ENCODE results near the gene HPRT1.

Gene HPRT1

GRCh38 chrX:134544135-134544512, 84.2 kb downstream of the HPRT1 start:
- Histone ChIP-seq H3K27me3 (ENCODE audit: insufficient read depth, low read length, poor library complexity, severe bottlenecking) (no peaks in the 10 kb centered on the region), H3K4me2 (ENCODE audit: low read depth, low read length, poor library complexity, severe bottlenecking) (no peak overlapping the region), H3K9me3 (ENCODE audit: insufficient read depth, low read depth, low read length) (no peaks in the 10 kb centered on the region), H3K4me3 (ENCODE audit: low read length, poor library complexity, severe bottlenecking) (no peak overlapping the region), H3K4me1 (ENCODE audit: insufficient read depth, low read length, poor library complexity, severe bottlenecking) (peaks cover 28% of the 10 kb centered on the region), H2AFZ (ENCODE audit: low read length) (no peak overlapping the region), H3K79me2 (ENCODE audit: insufficient read depth, low read length) (peaks cover 25% of the 10 kb centered on the region), H3F3A (ENCODE audit: low read depth) (no peaks in the 10 kb centered on the region), H3K9me2 (replicated peaks; ENCODE audit: low read depth, low read length) (no peaks in the 10 kb centered on the region), H3K36me3 (ENCODE audit: insufficient read depth, low read length) (no peaks in the 10 kb centered on the region), H3K9ac (ENCODE audit: low read depth, low read length, poor library complexity, severe bottlenecking) (no peak overlapping the region), H4K20me1 (ENCODE audit: insufficient read depth, low read length, poor library complexity, severe bottlenecking) (no peaks in the 10 kb centered on the region)
- TF ChIP-seq, protein P1, sequence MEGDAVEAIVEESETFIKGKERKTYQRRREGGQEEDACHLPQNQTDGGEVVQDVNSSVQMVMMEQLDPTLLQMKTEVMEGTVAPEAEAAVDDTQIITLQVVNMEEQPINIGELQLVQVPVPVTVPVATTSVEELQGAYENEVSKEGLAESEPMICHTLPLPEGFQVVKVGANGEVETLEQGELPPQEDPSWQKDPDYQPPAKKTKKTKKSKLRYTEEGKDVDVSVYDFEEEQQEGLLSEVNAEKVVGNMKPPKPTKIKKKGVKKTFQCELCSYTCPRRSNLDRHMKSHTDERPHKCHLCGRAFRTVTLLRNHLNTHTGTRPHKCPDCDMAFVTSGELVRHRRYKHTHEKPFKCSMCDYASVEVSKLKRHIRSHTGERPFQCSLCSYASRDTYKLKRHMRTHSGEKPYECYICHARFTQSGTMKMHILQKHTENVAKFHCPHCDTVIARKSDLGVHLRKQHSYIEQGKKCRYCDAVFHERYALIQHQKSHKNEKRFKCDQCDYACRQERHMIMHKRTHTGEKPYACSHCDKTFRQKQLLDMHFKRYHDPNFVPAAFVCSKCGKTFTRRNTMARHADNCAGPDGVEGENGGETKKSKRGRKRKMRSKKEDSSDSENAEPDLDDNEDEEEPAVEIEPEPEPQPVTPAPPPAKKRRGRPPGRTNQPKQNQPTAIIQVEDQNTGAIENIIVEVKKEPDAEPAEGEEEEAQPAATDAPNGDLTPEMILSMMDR (conservative IDR thresholded peaks at IDR 0.05; ENCODE audit: low read length) = no peak
- TF ChIP-seq EZH2phosphoT487 (IDR thresholded peaks at IDR 0.05; ENCODE audit: borderline replicate concordance) = no peak

GRCh38 chrX:134544513-134545151, 84.7 kb downstream of the HPRT1 start:
- Histone ChIP-seq H3F3A (ENCODE audit: low read depth) (no peaks in the 10 kb centered on the region), H3K9me2 (replicated peaks; ENCODE audit: low read depth, low read length) (no peaks in the 10 kb centered on the region), H3K9ac (ENCODE audit: low read depth, low read length, poor library complexity, severe bottlenecking) (no peak overlapping the region), H3K9me3 (ENCODE audit: insufficient read depth, low read depth, low read length) (no peaks in the 10 kb centered on the region), H3K36me3 (ENCODE audit: insufficient read depth, low read length) (no peaks in the 10 kb centered on the region), H3K4me1 (ENCODE audit: insufficient read depth, low read length, poor library complexity, severe bottlenecking) (peaks cover 28% of the 10 kb centered on the region), H4K20me1 (ENCODE audit: insufficient read depth, low read length, poor library complexity, severe bottlenecking) (no peaks in the 10 kb centered on the region), H3K79me2 (ENCODE audit: insufficient read depth, low read length) (peaks cover 25% of the 10 kb centered on the region), H2AFZ (ENCODE audit: low read length) (no peak overlapping the region), H3K4me3 (ENCODE audit: low read length, poor library complexity, severe bottlenecking) (no peak overlapping the region), H3K4me2 (ENCODE audit: low read depth, low read length, poor library complexity, severe bottlenecking) (no peak overlapping the region), H3K27me3 (ENCODE audit: insufficient read depth, low read length, poor library complexity, severe bottlenecking) (no peaks in the 10 kb centered on the region)
- no peak for TF ChIP-seq EZH2phosphoT487 (IDR thresholded peaks at IDR 0.05; ENCODE audit: borderline replicate concordance)
- TF ChIP-seq, protein P1 (conservative IDR thresholded peaks at IDR 0.05; ENCODE audit: low read length) = no peak

DNA sequence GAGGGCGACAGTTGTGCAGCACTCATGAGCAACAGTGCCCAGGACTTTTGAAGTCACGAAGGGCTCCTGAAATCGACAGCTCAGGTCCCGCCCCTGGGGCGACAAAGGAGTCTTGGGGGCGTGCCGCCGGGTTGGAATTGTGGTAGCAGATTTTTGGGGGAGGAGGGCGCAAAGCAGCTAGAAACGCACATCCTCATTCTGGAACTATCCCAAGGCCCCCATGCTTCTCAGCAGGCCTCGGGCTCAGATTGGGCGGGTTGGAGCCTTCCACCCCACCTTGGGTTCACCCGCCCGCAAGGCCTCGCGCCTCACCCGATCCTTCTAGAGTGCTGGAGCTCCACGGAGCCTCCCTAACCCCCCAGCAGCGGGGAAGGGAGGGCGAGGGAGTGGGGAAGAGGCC, 85.5 kb downstream of the HPRT1 start:
- TF ChIP-seq, protein P1 (conservative IDR thresholded peaks at IDR 0.05; ENCODE audit: low read length) = no peak
- TF ChIP-seq EZH2phosphoT487 (IDR thresholded peaks at IDR 0.05; ENCODE audit: borderline replicate concordance) = no peak
- H3K4me2 ChIP-seq (ENCODE audit: low read depth, low read length, poor library complexity, severe bottlenecking) = no peak overlapping the region
- H2AFZ ChIP-seq (ENCODE audit: low read length) = no peak overlapping the region
- no peaks in the 10 kb centered on the region for H3K9me2 ChIP-seq (replicated peaks; ENCODE audit: low read depth, low read length)
- H3K36me3 ChIP-seq (ENCODE audit: insufficient read depth, low read length) = no peaks in the 10 kb centered on the region
- no peaks in the 10 kb centered on the region for H3K9me3 ChIP-seq (ENCODE audit: insufficient read depth, low read depth, low read length)
- H3K4me1 ChIP-seq (ENCODE audit: insufficient read depth, low read length, poor library complexity, severe bottlenecking) = peaks cover 31% of the 10 kb centered on the region
- no peak overlapping the region for H3K4me3 ChIP-seq (ENCODE audit: low read length, poor library complexity, severe bottlenecking)
- no peak overlapping the region for H3K9ac ChIP-seq (ENCODE audit: low read depth, low read length, poor library complexity, severe bottlenecking)
- no peaks in the 10 kb centered on the region for H3K27me3 ChIP-seq (ENCODE audit: insufficient read depth, low read length, poor library complexity, severe bottlenecking)
- H3F3A ChIP-seq (ENCODE audit: low read depth) = no peaks in the 10 kb centered on the region
- no peaks in the 10 kb centered on the region for H4K20me1 ChIP-seq (ENCODE audit: insufficient read depth, low read length, poor library complexity, severe bottlenecking)
- H3K79me2 ChIP-seq (ENCODE audit: insufficient read depth, low read length) = peaks cover 28% of the 10 kb centered on the region
